Endothelial cell of umbilical vein (primary cell): ENCODE measurements around the gene RASL11A. TPM values are rescaled to one million over a fixed set of nuclear protein-coding genes. Genes with fewer than 3 reads are reported as not detected.

Experiments
- BruUV-seq: library from RNA; stranded (reverse); fragments of 400-500 nt; replicated peaks from 2 replicates; lab custom pipeline; 2021; lab: Mats Ljungman, UMichigan
- CTCF ChIA-PET: fragments of 300-600, 350-600 bp; sonication (Branson Sonifier 250); formaldehyde crosslinking; loops from one replicate; lab custom pipeline; 2021; ENCODE audit warnings: antibody characterized with exemption, inconsistent platforms; lab: Charles Lee
- POLR2A ChIA-PET: fragments of 300-600, 350-600 bp; sonication (Branson Sonifier 250); formaldehyde crosslinking; loops from one replicate; lab custom pipeline; 2021; ENCODE audit warnings: antibody characterized with exemption, inconsistent platforms; lab: Charles Lee
- DNase-seq: peaks from one replicate; pipeline ENCODE4 v3.0.0-alpha.2; 2011; ENCODE audit warnings: low read depth, low spot score
- FAIRE-seq: peaks from 2 replicates; lab custom pipeline; 2011; peaks lifted over from hg19 to GRCh38; lab: Jason Lieb, UNC
- H2AFZ ChIP-seq: 2 replicates; pipeline ENCODE4 v1.6.0; 2012; ENCODE audit warnings: low read depth, low read length, control low read depth, inconsistent platforms
- H3K27ac ChIP-seq: 2 replicates; pipeline ENCODE4 v1.5.1; 2011; ENCODE audit warnings: low read depth, mild to moderate bottlenecking, control low read depth, low read length, moderate library complexity; ENCODE audit not compliant: insufficient read depth
- H3K27me3 ChIP-seq, 2 experiments: 2 replicates each; pipeline versions ENCODE4 v1.6.0 to v1.6.1; 2011; ENCODE audit warnings: low read length in 2 of 2, mixed read lengths in 1 of 2; ENCODE audit not compliant: control insufficient read depth in 2 of 2, insufficient read depth in 2 of 2
- H3K36me3 ChIP-seq, 2 experiments: 2 replicates in 1 of 2; 3 replicates in 1 of 2; pipeline ENCODE4 v1.5.1; 2011; ENCODE audit warnings: low read length in 2 of 2, mild to moderate bottlenecking in 1 of 2, moderate library complexity in 1 of 2; ENCODE audit not compliant: control insufficient read depth in 2 of 2, insufficient read depth in 2 of 2; ENCODE audit errors: extremely low read depth in 1 of 2
- H3K4me1 ChIP-seq: 3 replicates; pipeline ENCODE4 v1.5.1; 2011; ENCODE audit warnings: mild to moderate bottlenecking, low read length; ENCODE audit not compliant: control insufficient read depth, insufficient read depth; ENCODE audit errors: extremely low read depth
- H3K4me2 ChIP-seq: 2 replicates; pipeline ENCODE4 v1.6.1; 2011; ENCODE audit warnings: low read length, control low read depth, mixed read lengths; ENCODE audit not compliant: insufficient read depth
- H3K4me3 ChIP-seq, 3 experiments: fragments of 200-600 bp in 1 of 3; sonication (generic), shearing (Covaris generic) in 1 of 3; replicated peaks in 1 of 3; 2 replicates each; pipeline ENCODE4 v1.5.1; 2011 to 2016; ENCODE audit warnings: control low read depth in 3 of 3, low read length in 3 of 3, mild to moderate bottlenecking in 2 of 3, inconsistent platforms in 1 of 3, low read depth in 1 of 3, moderate library complexity in 1 of 3; ENCODE audit not compliant: insufficient read depth in 1 of 3
- H3K79me2 ChIP-seq: 2 replicates; pipeline ENCODE4 v1.6.0; 2012; ENCODE audit warnings: low read length, inconsistent platforms; ENCODE audit not compliant: control insufficient read depth, insufficient read depth
- H3K9ac ChIP-seq: replicated peaks from 2 replicates; pipeline ENCODE3; 2011; ENCODE audit warnings: low read length, control low read depth; ENCODE audit not compliant: insufficient read depth; ENCODE audit errors: extremely low read depth
- H3K9me1 ChIP-seq: replicated peaks from 3 replicates; pipeline ENCODE4 v1.6.0; 2011; ENCODE audit warnings: mild to moderate bottlenecking, low read length; ENCODE audit not compliant: control insufficient read depth, insufficient read depth; ENCODE audit errors: extremely low read depth
- H3K9me3 ChIP-seq: replicated peaks from 2 replicates; pipeline ENCODE4 v1.5.1; 2012; ENCODE audit warnings: low read length, inconsistent platforms; ENCODE audit not compliant: control insufficient read depth, insufficient read depth
- H4K20me1 ChIP-seq: replicated peaks from 2 replicates; pipeline ENCODE3; 2011; ENCODE audit warnings: mild to moderate bottlenecking, low read length; ENCODE audit not compliant: control insufficient read depth, insufficient read depth; ENCODE audit errors: extremely low read depth
- EZH2 ChIP-seq: IDR thresholded peaks from 2 replicates; pipeline ENCODE4 v1.6.1; 2012; ENCODE audit warnings: borderline replicate concordance, low read depth, mild to moderate bottlenecking, moderate library complexity, low read length, inconsistent platforms; ENCODE audit not compliant: severe bottlenecking
- FOS ChIP-seq: IDR thresholded peaks from 2 replicates; pipeline ENCODE4 v1.6.1; 2011; ENCODE audit warnings: mild to moderate bottlenecking, low read length, moderate library complexity, borderline replicate concordance; ENCODE audit not compliant: insufficient read depth
- GATA2 ChIP-seq: IDR thresholded peaks from 2 replicates; pipeline ENCODE4 v1.7.0; 2011; ENCODE audit warnings: low read depth, mild to moderate bottlenecking, moderate library complexity, mixed read lengths, low read length; ENCODE audit not compliant: insufficient read length, insufficient read depth
- JUN ChIP-seq: IDR thresholded peaks from 2 replicates; pipeline ENCODE4 v1.6.1; 2011; ENCODE audit warnings: borderline replicate concordance, low read depth; ENCODE audit not compliant: insufficient read length, insufficient read depth
- MYC ChIP-seq: IDR thresholded peaks from one replicate; pipeline ENCODE4 v1.6.1; 2011; ENCODE audit warnings: mild to moderate bottlenecking, low read depth, low read length
- POLR2A ChIP-seq: IDR thresholded peaks from 2 replicates; pipeline ENCODE4 v1.6.1; 2012; ENCODE audit warnings: low read depth, mild to moderate bottlenecking, control low read depth, low read length
- POLR2AphosphoS5 ChIP-seq: IDR thresholded peaks from 2 replicates; pipeline ENCODE4 v1.6.1; 2012; ENCODE audit warnings: low read depth, mild to moderate bottlenecking, control low read depth, low read length, moderate library complexity; ENCODE audit not compliant: insufficient read depth
- dilution Hi-C: fragments of 300-500 bp; cut with MboI; formaldehyde crosslinking; loops from one replicate; pipeline ENCODE4 v1.15.0; 2019; ENCODE audit warnings: low sequenced_read_pairs; ENCODE audit not compliant: extremely low pct_ligation_motif_present
- intact Hi-C: fragments of 100-400 bp; cut with micrococcal nuclease; formaldehyde crosslinking; loops from one replicate; pipeline ENCODE4 v1.10.0; 2022
- polyA plus RNA-seq, 4 experiments: library from polyadenylated mRNA; depleted of rRNA in 3 of 4; stranded (reverse) in 3 of 4; unstranded in 1 of 4; fragments of >200 nt; gene quantifications; 2 replicates each; pipeline versions ENCODE4 v1.2.1 to v1.2.3, GENCODE V29; 2011 to 2012; ENCODE audit warnings: missing spikeins in 1 of 4
- total RNA-seq: library from RNA; stranded (reverse); gene quantifications from 2 replicates; pipeline ENCODE4 v1.2.3, GENCODE V29; 2021
- TF ChIP-seq, protein P1 (sequence below), 2 donors: IDR thresholded peaks; 1 replicate in 1 of 2; 2 replicates in 1 of 2; pipeline ENCODE4 v1.5.1; 2011; ENCODE audit warnings: low read length in 2 of 2, mild to moderate bottlenecking in 2 of 2, moderate library complexity in 2 of 2, control low read depth in 1 of 2, inconsistent platforms in 1 of 2, low read depth in 1 of 2; ENCODE audit not compliant: insufficient read depth in 1 of 2; ENCODE audit errors: extremely low read depth in 1 of 2
- TF ChIP-seq, protein P2 (sequence below): IDR thresholded peaks from 2 replicates; pipeline ENCODE4 v1.6.1; 2011; ENCODE audit not compliant: insufficient read depth, insufficient read length

The RASL11A gene
- total and polyA plus RNA-seq, 2 donors (not counting 3 experiments of a cell fraction or from before 2014, with no cell fraction given): 1.2 to 1.3 TPM

DNA sequence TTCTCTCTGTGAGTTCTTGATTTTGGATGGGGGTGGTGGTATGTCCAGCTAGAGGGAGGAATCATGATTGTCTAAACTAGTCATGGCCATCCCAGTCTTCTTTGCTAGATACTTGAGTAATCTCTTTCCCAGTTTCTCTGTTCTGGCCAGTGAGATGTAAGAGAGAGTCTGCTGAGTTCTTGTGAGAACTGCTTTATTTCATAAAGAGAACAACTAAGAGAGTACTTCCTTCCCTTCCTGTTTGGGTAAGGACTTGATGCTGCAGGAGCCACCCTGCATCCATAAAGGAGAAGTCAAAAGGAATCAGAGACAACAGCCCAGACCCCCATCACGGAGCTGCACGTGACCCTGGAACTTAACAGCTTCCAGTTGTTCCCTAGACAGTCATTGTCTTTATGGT, 3.0 kb upstream of the RASL11A start:
- no peak overlapping the region for H3K4me2 ChIP-seq
- intact Hi-C loops: no loop called here
- TF ChIP-seq MYC (no peak), GATA2 (no peak), POLR2A (no peak), FOS (no peak), EZH2 (no peak), JUN (no peak), POLR2AphosphoS5 (no peak)
- TF ChIP-seq, protein P1, sequence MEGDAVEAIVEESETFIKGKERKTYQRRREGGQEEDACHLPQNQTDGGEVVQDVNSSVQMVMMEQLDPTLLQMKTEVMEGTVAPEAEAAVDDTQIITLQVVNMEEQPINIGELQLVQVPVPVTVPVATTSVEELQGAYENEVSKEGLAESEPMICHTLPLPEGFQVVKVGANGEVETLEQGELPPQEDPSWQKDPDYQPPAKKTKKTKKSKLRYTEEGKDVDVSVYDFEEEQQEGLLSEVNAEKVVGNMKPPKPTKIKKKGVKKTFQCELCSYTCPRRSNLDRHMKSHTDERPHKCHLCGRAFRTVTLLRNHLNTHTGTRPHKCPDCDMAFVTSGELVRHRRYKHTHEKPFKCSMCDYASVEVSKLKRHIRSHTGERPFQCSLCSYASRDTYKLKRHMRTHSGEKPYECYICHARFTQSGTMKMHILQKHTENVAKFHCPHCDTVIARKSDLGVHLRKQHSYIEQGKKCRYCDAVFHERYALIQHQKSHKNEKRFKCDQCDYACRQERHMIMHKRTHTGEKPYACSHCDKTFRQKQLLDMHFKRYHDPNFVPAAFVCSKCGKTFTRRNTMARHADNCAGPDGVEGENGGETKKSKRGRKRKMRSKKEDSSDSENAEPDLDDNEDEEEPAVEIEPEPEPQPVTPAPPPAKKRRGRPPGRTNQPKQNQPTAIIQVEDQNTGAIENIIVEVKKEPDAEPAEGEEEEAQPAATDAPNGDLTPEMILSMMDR (IDR thresholded peaks at IDR 0.05; ENCODE audit: extremely low read depth in 1 of 2, insufficient read depth in 1 of 2, low read depth in 1 of 2, low read length in 2 of 2): no peak
- TF ChIP-seq, protein P2, sequence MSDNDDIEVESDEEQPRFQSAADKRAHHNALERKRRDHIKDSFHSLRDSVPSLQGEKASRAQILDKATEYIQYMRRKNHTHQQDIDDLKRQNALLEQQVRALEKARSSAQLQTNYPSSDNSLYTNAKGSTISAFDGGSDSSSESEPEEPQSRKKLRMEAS: no peak
- dilution Hi-C loops: no loop called here
- no peak overlapping the region for H2AFZ ChIP-seq
- H3K9me1 ChIP-seq: no peaks in the 10 kb centered on the region
- H3K27ac ChIP-seq: no peak overlapping the region
- ChIA-PET CTCF (no interaction called here), POLR2A (no interaction called here)
- no peak overlapping the region for H3K9ac ChIP-seq
- no peaks in the 10 kb centered on the region for H4K20me1 ChIP-seq
- H3K4me3 ChIP-seq: no peak overlapping the region
- H3K4me1 ChIP-seq: peaks cover 14% of the 10 kb centered on the region
- DNase-seq: no peak
- no TSS peak for BruUV-seq
- H3K27me3 ChIP-seq: no peaks in the 10 kb centered on the region
- no peaks in the 10 kb centered on the region for H3K9me3 ChIP-seq
- H3K36me3 ChIP-seq: no peaks in the 10 kb centered on the region
- H3K79me2 ChIP-seq: no peaks in the 10 kb centered on the region
- no peak for FAIRE-seq
